Loucy (cell line): ENCODE results near the gene PIAS4.

Source experiments
- H2AFZ ChIP-seq: fragments of 200-600 bp; sonication (generic); 2 replicates; pipeline ENCODE4 v1.6.0; 2016; ENCODE audit warnings: antibody characterized with exemption, mild to moderate bottlenecking, low read length, moderate library complexity
- H3F3A ChIP-seq: fragments of 200-600 bp; 2 replicates; pipeline ENCODE4 v1.6.0; 2016; ENCODE audit warnings: antibody characterized with exemption, low read depth, mild to moderate bottlenecking
- H3K27me3 ChIP-seq: fragments of 200-600 bp; sonication (generic); 2 replicates; pipeline ENCODE4 v1.6.1; 2014; ENCODE audit warnings: low read length, mild to moderate bottlenecking; ENCODE audit not compliant: insufficient read depth, poor library complexity, severe bottlenecking
- H3K36me3 ChIP-seq: fragments of 200-600 bp; sonication (generic); 2 replicates; pipeline ENCODE4 v1.6.1; 2016; ENCODE audit warnings: low read length; ENCODE audit not compliant: insufficient read depth
- H3K4me1 ChIP-seq: fragments of 200-600 bp; sonication (generic); 2 replicates; pipeline ENCODE4 v1.5.1; 2014; ENCODE audit warnings: low read length, mild to moderate bottlenecking; ENCODE audit not compliant: insufficient read depth, poor library complexity, severe bottlenecking
- H3K4me2 ChIP-seq: fragments of 200-600 bp; sonication (generic); 2 replicates; pipeline ENCODE4 v1.6.0; 2014; ENCODE audit warnings: antibody characterized with exemption, low read length, low read depth, mild to moderate bottlenecking; ENCODE audit not compliant: poor library complexity, severe bottlenecking
- H3K4me3 ChIP-seq: fragments of 200-600 bp; sonication (generic); 2 replicates; pipeline ENCODE4 v1.5.1; 2014; ENCODE audit warnings: low read length, mild to moderate bottlenecking, mixed read lengths; ENCODE audit not compliant: poor library complexity, severe bottlenecking
- H3K79me2 ChIP-seq: fragments of 200-600 bp; sonication (generic); 2 replicates; pipeline ENCODE4 v1.6.1; 2014; ENCODE audit warnings: low read length; ENCODE audit not compliant: insufficient read depth
- H3K9ac ChIP-seq: fragments of 200-600 bp; sonication (generic); 2 replicates; pipeline ENCODE4 v1.6.0; 2014; ENCODE audit warnings: mild to moderate bottlenecking, low read depth, low read length, moderate library complexity; ENCODE audit not compliant: poor library complexity, severe bottlenecking
- H3K9me2 ChIP-seq: fragments of 200-600 bp; sonication (generic); replicated peaks from 2 replicates; pipeline ENCODE4 v1.6.1; 2016; ENCODE audit warnings: low read depth, low read length, mixed read lengths
- H3K9me3 ChIP-seq: fragments of 200-600 bp; sonication (generic); 2 replicates; pipeline ENCODE4 v1.6.1; 2014; ENCODE audit warnings: mild to moderate bottlenecking, antibody characterized with exemption, low read length, low read depth; ENCODE audit not compliant: insufficient read depth
- H4K20me1 ChIP-seq: fragments of 200-600 bp; sonication (generic); 2 replicates; pipeline ENCODE4 v1.6.0; 2014; ENCODE audit warnings: antibody characterized with exemption, low read length, mild to moderate bottlenecking; ENCODE audit not compliant: insufficient read depth, poor library complexity, severe bottlenecking
- CTCF ChIP-seq: fragments of 200-600 bp; sonication (generic); conservative IDR thresholded peaks from 2 replicates; pipeline ENCODE4 v1.5.1; 2014; ENCODE audit warnings: mild to moderate bottlenecking, antibody characterized with exemption, low read length
- EZH2phosphoT487 ChIP-seq: fragments of 200-600 bp; IDR thresholded peaks from 2 replicates; pipeline ENCODE4 v1.6.1; 2018; ENCODE audit warnings: antibody characterized with exemption, mild to moderate bottlenecking, moderate library complexity, borderline replicate concordance

The PIAS4 gene

GRCh38 chr19:4083677-4084546 lies 76.4 kb downstream of the PIAS4 start:
- Histone ChIP-seq H4K20me1 (no peaks in the 10 kb centered on the region), H3K36me3 (no peaks in the 10 kb centered on the region), H3K79me2 (no peaks in the 10 kb centered on the region), H3K4me2 (no peak overlapping the region), H3K27me3 (no peaks in the 10 kb centered on the region), H3K9ac (no peak overlapping the region), H3K9me2 (no peaks in the 10 kb centered on the region), H3F3A (peaks cover 4% of the 10 kb centered on the region; the same call in 1 of the 2 replicates), H2AFZ (no peak overlapping the region), H3K4me1 (peaks cover 12% of the 10 kb centered on the region), H3K9me3 (no peaks in the 10 kb centered on the region), H3K4me3 (no peak overlapping the region)
- TF ChIP-seq CTCF (no peak), EZH2phosphoT487 (no peak)

GRCh38 chr19:4084547-4084877 lies 77.0 kb downstream of the PIAS4 start:
- no peak overlapping the region for H2AFZ ChIP-seq
- no peaks in the 10 kb centered on the region for H3K27me3 ChIP-seq
- no peaks in the 10 kb centered on the region for H3K9me2 ChIP-seq
- TF ChIP-seq EZH2phosphoT487 (no peak), CTCF (no peak)
- H3K9ac ChIP-seq, result no peak overlapping the region
- no peaks in the 10 kb centered on the region for H4K20me1 ChIP-seq
- peaks cover 4% of the 10 kb centered on the region; the same call in 1 of the 2 replicates for H3F3A ChIP-seq
- H3K4me2 ChIP-seq, result no peak overlapping the region
- no peak overlapping the region for H3K4me3 ChIP-seq
- no peaks in the 10 kb centered on the region for H3K9me3 ChIP-seq
- no peaks in the 10 kb centered on the region for H3K36me3 ChIP-seq
- H3K79me2 ChIP-seq, result no peaks in the 10 kb centered on the region
- H3K4me1 ChIP-seq, result peaks cover 18% of the 10 kb centered on the region

GRCh38 chr19:4086411-4086867 lies 78.9 kb downstream of the PIAS4 start:
- Histone ChIP-seq H3F3A (peaks cover 4% of the 10 kb centered on the region; the same call in 1 of the 2 replicates), H3K4me1 (peaks cover 18% of the 10 kb centered on the region), H3K36me3 (no peaks in the 10 kb centered on the region), H3K9me2 (no peaks in the 10 kb centered on the region), H3K9ac (no peak overlapping the region), H3K27me3 (no peaks in the 10 kb centered on the region), H3K79me2 (peaks cover 9% of the 10 kb centered on the region; the same call in 1 of the 2 replicates), H3K4me2 (no peak overlapping the region), H2AFZ (no peak overlapping the region), H3K9me3 (no peaks in the 10 kb centered on the region), H3K4me3 (no peak overlapping the region), H4K20me1 (no peaks in the 10 kb centered on the region)
- no peak for TF ChIP-seq EZH2phosphoT487
- no peak for TF ChIP-seq CTCF
